ENCODE data around the gene ABCC3.

The ABCC3 gene

DNA sequence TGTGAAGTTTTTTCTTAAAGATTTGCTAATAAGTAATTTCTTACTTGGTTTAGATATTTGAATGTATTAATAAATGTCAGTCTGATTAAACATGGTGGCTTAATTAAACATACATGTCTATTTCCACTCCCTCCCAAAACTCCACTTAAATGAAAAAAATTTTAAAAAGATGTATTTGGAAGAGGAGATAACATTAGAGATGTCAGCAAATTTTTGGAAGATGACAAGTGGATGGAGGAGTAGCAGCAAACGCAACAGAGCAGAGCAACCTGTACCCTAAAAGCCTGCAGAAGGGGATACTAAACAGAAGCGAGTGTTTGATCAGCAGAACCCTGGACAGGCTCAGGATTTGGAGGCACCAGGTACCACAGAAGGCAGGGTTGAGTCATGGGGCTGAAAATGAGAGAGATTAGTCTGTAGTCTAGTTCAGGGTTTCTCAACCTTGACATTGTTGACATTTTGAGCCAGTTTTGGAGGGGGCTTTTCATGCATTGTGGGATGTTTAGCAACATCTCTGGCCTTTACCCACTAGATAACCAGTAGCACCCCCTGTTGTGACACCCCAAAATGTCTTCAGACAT lies 102.5 kb downstream of the ABCC3 start:
- Histone ChIP-seq H3K27ac (replicated peaks) (no peak overlapping the region), H3K4me3 (replicated peaks; ENCODE audit: insufficient read depth, low read length) (no peak overlapping the region), H3K27me3 (ENCODE audit: insufficient read depth, poor library complexity, severe bottlenecking) (no peaks in the 10 kb centered on the region)
- TF ChIP-seq, protein P1, sequence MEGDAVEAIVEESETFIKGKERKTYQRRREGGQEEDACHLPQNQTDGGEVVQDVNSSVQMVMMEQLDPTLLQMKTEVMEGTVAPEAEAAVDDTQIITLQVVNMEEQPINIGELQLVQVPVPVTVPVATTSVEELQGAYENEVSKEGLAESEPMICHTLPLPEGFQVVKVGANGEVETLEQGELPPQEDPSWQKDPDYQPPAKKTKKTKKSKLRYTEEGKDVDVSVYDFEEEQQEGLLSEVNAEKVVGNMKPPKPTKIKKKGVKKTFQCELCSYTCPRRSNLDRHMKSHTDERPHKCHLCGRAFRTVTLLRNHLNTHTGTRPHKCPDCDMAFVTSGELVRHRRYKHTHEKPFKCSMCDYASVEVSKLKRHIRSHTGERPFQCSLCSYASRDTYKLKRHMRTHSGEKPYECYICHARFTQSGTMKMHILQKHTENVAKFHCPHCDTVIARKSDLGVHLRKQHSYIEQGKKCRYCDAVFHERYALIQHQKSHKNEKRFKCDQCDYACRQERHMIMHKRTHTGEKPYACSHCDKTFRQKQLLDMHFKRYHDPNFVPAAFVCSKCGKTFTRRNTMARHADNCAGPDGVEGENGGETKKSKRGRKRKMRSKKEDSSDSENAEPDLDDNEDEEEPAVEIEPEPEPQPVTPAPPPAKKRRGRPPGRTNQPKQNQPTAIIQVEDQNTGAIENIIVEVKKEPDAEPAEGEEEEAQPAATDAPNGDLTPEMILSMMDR (IDR thresholded peaks at IDR 0.05; ENCODE audit: insufficient read depth, low read length): no peak
- TF ChIP-seq POLR2AphosphoS5 (IDR thresholded peaks at IDR 0.05; ENCODE audit: low read depth): no peak
- TF ChIP-seq, protein P2, sequence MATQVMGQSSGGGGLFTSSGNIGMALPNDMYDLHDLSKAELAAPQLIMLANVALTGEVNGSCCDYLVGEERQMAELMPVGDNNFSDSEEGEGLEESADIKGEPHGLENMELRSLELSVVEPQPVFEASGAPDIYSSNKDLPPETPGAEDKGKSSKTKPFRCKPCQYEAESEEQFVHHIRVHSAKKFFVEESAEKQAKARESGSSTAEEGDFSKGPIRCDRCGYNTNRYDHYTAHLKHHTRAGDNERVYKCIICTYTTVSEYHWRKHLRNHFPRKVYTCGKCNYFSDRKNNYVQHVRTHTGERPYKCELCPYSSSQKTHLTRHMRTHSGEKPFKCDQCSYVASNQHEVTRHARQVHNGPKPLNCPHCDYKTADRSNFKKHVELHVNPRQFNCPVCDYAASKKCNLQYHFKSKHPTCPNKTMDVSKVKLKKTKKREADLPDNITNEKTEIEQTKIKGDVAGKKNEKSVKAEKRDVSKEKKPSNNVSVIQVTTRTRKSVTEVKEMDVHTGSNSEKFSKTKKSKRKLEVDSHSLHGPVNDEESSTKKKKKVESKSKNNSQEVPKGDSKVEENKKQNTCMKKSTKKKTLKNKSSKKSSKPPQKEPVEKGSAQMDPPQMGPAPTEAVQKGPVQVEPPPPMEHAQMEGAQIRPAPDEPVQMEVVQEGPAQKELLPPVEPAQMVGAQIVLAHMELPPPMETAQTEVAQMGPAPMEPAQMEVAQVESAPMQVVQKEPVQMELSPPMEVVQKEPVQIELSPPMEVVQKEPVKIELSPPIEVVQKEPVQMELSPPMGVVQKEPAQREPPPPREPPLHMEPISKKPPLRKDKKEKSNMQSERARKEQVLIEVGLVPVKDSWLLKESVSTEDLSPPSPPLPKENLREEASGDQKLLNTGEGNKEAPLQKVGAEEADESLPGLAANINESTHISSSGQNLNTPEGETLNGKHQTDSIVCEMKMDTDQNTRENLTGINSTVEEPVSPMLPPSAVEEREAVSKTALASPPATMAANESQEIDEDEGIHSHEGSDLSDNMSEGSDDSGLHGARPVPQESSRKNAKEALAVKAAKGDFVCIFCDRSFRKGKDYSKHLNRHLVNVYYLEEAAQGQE (IDR thresholded peaks at IDR 0.05; ENCODE audit: insufficient replicate concordance, low read depth): no peak
- no peak for TF ChIP-seq SPI1 (IDR thresholded peaks at IDR 0.05; ENCODE audit: borderline replicate concordance, low read depth)
- TF ChIP-seq GABPA (IDR thresholded peaks at IDR 0.05; ENCODE audit: low read depth): no peak
- no peak for DNase-seq (ENCODE audit: low read depth in 1 of 2, low spot score in 1 of 2)

DNA sequence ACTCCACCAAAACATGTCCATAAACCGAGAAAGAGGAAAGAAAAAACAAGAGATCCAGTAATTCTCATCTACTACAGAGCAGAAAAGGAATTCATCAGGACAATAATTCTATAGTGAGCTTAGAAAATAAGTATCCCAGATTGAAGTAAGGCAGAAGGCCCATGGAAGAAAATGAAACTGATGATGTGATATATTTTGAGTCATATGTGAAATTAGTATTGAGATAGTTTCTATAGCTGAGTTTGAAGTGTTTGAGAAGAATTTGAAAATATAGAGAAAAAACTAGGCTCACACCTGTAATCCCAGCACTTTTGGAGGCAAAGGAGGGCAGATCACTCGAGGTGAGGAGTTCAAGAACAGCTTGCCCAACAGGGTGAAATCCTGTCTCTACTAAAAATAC lies 104.4 kb downstream of the ABCC3 start:
- Histone ChIP-seq H3K27ac (replicated peaks) (no peak overlapping the region), H3K4me3 (replicated peaks; ENCODE audit: insufficient read depth, low read length) (no peak overlapping the region), H3K27me3 (ENCODE audit: insufficient read depth, poor library complexity, severe bottlenecking) (no peaks in the 10 kb centered on the region)
- TF ChIP-seq, protein P1 (IDR thresholded peaks at IDR 0.05; ENCODE audit: insufficient read depth, low read length): no peak
- TF ChIP-seq SPI1 (IDR thresholded peaks at IDR 0.05; ENCODE audit: borderline replicate concordance, low read depth): no peak
- DNase-seq (ENCODE audit: low read depth in 1 of 2, low spot score in 1 of 2): no peak

All from HL-60 (cell line).